ENCODE results near the gene CSNK1D.

The CSNK1D gene

DNA sequence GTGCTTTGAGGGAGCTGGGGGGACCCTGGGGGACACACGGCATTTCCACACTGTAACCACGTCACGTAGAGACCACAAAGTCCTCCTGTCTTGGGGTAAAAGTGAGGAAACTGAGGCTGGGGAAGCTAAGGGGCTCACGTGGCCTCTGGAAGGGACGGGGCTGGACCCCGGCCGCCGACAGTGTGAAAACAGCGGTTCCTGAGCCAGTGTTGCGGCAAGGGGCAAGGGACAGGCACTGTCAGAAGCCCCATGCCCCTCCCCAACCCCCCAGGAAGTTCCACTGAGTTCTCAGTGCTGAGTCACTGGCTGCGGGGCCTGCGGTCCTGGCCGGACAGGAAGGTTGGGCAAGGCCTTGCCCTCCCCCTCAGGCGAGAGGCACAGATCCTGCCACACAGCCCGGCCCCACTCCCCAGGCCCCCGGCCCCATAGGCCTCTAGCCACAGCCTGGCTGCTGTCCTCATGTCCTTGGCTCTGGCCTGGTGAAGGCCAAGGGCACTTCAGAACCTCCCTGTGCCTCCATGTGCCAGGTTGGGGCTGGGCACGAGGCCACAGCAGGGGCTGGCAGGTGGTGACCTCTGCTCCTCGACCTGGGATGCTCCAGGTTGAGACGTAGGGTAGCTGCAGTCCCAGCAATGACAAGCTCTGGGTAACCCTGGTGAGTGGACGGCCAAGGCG lies 55.8 kb downstream of the CSNK1D start:
- Histone ChIP-seq H3K4me3 (ENCODE audit: low read length) (no peak overlapping the region), H3K79me2 (ENCODE audit: control insufficient read depth, low read length) (no peaks in the 10 kb centered on the region), H4K20me1 (ENCODE audit: control insufficient read depth, insufficient read depth, low read depth, low read length) (no peaks in the 10 kb centered on the region), H3F3A (ENCODE audit: control insufficient read depth, insufficient read depth) (no peaks in the 10 kb centered on the region; the same call in 1 of the 2 replicates), H3K27ac (ENCODE audit: low read depth, low read length) (no peak overlapping the region), H3K4me2 (ENCODE audit: low read length) (no peak overlapping the region), H3K36me3 (ENCODE audit: control insufficient read depth, low read length) (no peaks in the 10 kb centered on the region), H3K27me3 (ENCODE audit: control insufficient read depth, low read length) (peaks cover 5% of the 10 kb centered on the region), H3K4me1 (ENCODE audit: control insufficient read depth, low read length) (peaks cover 19% of the 10 kb centered on the region), H3K9me3 (ENCODE audit: control insufficient read depth, insufficient read depth, low read length) (no peaks in the 10 kb centered on the region), H3K9me2 (replicated peaks; ENCODE audit: control insufficient read depth, low read length) (no peaks in the 10 kb centered on the region)
- TF ChIP-seq, protein P1, sequence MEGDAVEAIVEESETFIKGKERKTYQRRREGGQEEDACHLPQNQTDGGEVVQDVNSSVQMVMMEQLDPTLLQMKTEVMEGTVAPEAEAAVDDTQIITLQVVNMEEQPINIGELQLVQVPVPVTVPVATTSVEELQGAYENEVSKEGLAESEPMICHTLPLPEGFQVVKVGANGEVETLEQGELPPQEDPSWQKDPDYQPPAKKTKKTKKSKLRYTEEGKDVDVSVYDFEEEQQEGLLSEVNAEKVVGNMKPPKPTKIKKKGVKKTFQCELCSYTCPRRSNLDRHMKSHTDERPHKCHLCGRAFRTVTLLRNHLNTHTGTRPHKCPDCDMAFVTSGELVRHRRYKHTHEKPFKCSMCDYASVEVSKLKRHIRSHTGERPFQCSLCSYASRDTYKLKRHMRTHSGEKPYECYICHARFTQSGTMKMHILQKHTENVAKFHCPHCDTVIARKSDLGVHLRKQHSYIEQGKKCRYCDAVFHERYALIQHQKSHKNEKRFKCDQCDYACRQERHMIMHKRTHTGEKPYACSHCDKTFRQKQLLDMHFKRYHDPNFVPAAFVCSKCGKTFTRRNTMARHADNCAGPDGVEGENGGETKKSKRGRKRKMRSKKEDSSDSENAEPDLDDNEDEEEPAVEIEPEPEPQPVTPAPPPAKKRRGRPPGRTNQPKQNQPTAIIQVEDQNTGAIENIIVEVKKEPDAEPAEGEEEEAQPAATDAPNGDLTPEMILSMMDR (IDR thresholded peaks at IDR 0.05; ENCODE audit: low read depth, low read length, poor library complexity, severe bottlenecking) = no peak
- TF ChIP-seq EZH2phosphoT487 (IDR thresholded peaks at IDR 0.05; ENCODE audit: borderline replicate concordance, low read length) = no peak

GRCh38 chr17:82217120-82217529 lies 56.4 kb downstream of the CSNK1D start:
- Histone ChIP-seq H3K27ac (ENCODE audit: low read depth, low read length) (no peak overlapping the region), H3K4me3 (ENCODE audit: low read length) (no peak overlapping the region), H3K9me3 (ENCODE audit: control insufficient read depth, insufficient read depth, low read length) (no peaks in the 10 kb centered on the region), H3K4me2 (ENCODE audit: low read length) (no peak overlapping the region), H3F3A (ENCODE audit: control insufficient read depth, insufficient read depth) (no peaks in the 10 kb centered on the region; the same call in 1 of the 2 replicates), H3K27me3 (ENCODE audit: control insufficient read depth, low read length) (peaks cover 5% of the 10 kb centered on the region), H3K9me2 (replicated peaks; ENCODE audit: control insufficient read depth, low read length) (no peaks in the 10 kb centered on the region), H3K36me3 (ENCODE audit: control insufficient read depth, low read length) (no peaks in the 10 kb centered on the region), H3K4me1 (ENCODE audit: control insufficient read depth, low read length) (peaks cover 19% of the 10 kb centered on the region), H4K20me1 (ENCODE audit: control insufficient read depth, insufficient read depth, low read depth, low read length) (no peaks in the 10 kb centered on the region), H3K79me2 (ENCODE audit: control insufficient read depth, low read length) (peaks cover under 1% of the 10 kb centered on the region)
- TF ChIP-seq, protein P1 (IDR thresholded peaks at IDR 0.05; ENCODE audit: low read depth, low read length, poor library complexity, severe bottlenecking) = no peak
- TF ChIP-seq EZH2phosphoT487 (IDR thresholded peaks at IDR 0.05; ENCODE audit: borderline replicate concordance, low read length) = no peak

DNA sequence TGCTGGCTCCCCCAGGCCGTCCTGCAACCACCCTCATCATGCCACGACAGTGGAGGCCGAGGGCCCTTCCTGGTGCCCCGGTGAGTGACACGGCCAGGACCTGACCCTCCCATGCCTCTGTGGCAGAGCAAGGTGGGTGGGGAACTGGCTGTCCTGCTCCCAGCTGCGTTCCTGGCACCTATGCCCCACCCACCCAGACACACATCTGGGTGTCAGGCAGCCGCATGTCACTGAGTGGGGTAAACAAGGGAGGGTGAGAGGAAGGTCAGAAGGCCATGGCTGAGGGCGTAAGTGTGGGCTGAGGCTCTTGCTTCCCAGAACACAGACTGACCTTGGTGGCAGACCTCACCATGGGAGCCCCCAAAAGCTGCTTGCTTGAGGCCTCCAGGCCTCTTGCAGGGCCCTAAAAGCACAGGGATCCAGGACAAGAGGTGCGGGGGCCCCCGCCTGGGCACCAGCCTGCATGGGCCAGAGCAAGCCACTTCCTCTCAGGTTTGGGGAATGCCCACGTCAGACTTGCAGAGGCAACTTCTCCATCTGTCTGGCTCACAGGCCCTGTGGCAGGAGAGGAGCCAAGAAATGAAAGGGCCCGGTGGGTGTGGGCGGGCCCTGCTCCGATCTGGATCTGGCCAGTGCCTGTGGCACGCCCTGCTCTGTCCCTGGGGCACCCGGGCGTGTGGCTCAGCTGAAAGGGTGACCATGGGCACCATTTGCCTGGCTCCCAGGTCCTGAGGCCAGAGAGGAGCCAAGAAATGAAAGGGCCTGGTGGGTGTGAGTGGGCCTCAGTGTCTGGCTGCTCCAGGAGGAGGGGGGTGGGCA lies 57.0 kb downstream of the CSNK1D start:
- H3K36me3 ChIP-seq (ENCODE audit: control insufficient read depth, low read length) = no peaks in the 10 kb centered on the region
- H3K9me3 ChIP-seq (ENCODE audit: control insufficient read depth, insufficient read depth, low read length) = no peaks in the 10 kb centered on the region
- H3K27me3 ChIP-seq (ENCODE audit: control insufficient read depth, low read length) = peaks cover 5% of the 10 kb centered on the region
- peaks cover 7% of the 10 kb centered on the region for H3K79me2 ChIP-seq (ENCODE audit: control insufficient read depth, low read length)
- H4K20me1 ChIP-seq (ENCODE audit: control insufficient read depth, insufficient read depth, low read depth, low read length) = no peaks in the 10 kb centered on the region
- peaks cover 24% of the 10 kb centered on the region for H3K4me1 ChIP-seq (ENCODE audit: control insufficient read depth, low read length)
- H3K4me3 ChIP-seq (ENCODE audit: low read length) = no peak overlapping the region
- no peak overlapping the region for H3K27ac ChIP-seq (ENCODE audit: low read depth, low read length)
- no peaks in the 10 kb centered on the region; the same call in 1 of the 2 replicates for H3F3A ChIP-seq (ENCODE audit: control insufficient read depth, insufficient read depth)
- H3K4me2 ChIP-seq (ENCODE audit: low read length) = no peak overlapping the region
- no peaks in the 10 kb centered on the region for H3K9me2 ChIP-seq (replicated peaks; ENCODE audit: control insufficient read depth, low read length)
- TF ChIP-seq EZH2phosphoT487 (IDR thresholded peaks at IDR 0.05; ENCODE audit: borderline replicate concordance, low read length) = no peak

- H3K4me2 ChIP-seq (ENCODE audit: low read length) = no peak overlapping the region
- no peaks in the 10 kb centered on the region for H3K36me3 ChIP-seq (ENCODE audit: control insufficient read depth, low read length)
- no peaks in the 10 kb centered on the region for H3K9me3 ChIP-seq (ENCODE audit: control insufficient read depth, insufficient read depth, low read length)
- H3K9me2 ChIP-seq (replicated peaks; ENCODE audit: control insufficient read depth, low read length) = no peaks in the 10 kb centered on the region
- H3K79me2 ChIP-seq (ENCODE audit: control insufficient read depth, low read length) = peaks cover 12% of the 10 kb centered on the region
- TF ChIP-seq, protein P1 (IDR thresholded peaks at IDR 0.05; ENCODE audit: low read depth, low read length, poor library complexity, severe bottlenecking) = no peak
- no peak for TF ChIP-seq EZH2phosphoT487 (IDR thresholded peaks at IDR 0.05; ENCODE audit: borderline replicate concordance, low read length)
- H3K4me3 ChIP-seq (ENCODE audit: low read length) = no peak overlapping the region
- H3K27ac ChIP-seq (ENCODE audit: low read depth, low read length) = no peak overlapping the region
- peaks cover 28% of the 10 kb centered on the region for H3K4me1 ChIP-seq (ENCODE audit: control insufficient read depth, low read length)
- no peaks in the 10 kb centered on the region; the same call in 1 of the 2 replicates for H3F3A ChIP-seq (ENCODE audit: control insufficient read depth, insufficient read depth)
- peaks cover 5% of the 10 kb centered on the region for H3K27me3 ChIP-seq (ENCODE audit: control insufficient read depth, low read length)
- no peaks in the 10 kb centered on the region for H4K20me1 ChIP-seq (ENCODE audit: control insufficient read depth, insufficient read depth, low read depth, low read length)
Observed at GRCh38 chr17:82215972-82216300, 57.6 kb downstream of the CSNK1D start.
